ENCODE results near the gene GABRB2. TPM values are rescaled to one million over a fixed set of nuclear protein-coding genes. Genes with fewer than 3 reads are reported as not detected.

The GABRB2 gene
- total RNA-seq, 1 donor from 2014 or later, result 0.20 TPM

DNA sequence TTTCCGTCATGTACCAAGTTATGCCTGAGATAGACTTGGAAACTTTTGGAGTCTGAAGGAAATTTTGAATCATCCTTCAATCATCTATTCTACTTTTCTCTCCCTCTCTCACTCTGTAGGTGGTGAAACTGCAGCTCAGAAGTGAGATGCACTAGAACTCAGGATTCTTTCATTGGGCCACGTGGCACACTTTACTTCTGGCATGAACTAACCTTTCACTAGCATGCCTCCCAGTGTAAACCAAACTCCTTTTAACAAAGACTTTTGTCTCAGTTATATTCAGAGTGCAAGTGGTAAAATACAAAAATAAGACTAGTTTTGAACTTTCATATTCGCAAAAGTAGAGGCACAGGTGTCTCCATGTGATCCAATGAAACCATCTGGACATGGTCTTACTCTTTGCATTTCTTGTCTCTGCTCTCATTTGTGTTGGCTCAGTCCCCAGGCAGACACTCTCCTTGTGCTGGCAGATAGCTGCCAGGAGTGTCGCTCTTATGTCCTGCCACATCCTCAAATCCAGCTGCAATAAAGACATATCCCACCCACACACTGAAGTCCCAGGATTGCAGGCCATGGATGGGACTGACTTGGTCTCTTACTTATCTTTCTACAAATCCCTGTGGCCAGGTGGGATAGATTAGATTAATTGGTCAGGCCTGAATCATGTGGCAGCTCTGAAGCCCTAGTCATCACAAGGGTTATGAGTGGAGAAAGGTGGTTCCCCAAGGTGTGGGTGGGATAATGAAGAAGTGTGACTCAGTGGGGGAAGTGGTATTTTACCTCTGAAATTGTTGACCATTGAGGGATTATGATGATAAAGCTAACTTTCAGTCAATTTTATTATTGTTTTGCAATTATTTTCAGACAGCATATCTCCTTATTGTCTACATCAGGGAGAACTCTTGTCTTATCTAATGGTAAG, 267.5 kb downstream of the GABRB2 start:
- H3K27me3 ChIP-seq (ENCODE audit: insufficient read depth, low read length), result no peaks in the 10 kb centered on the region
- TF ChIP-seq EZH2 (IDR thresholded peaks at IDR 0.05; ENCODE audit: insufficient read depth, low read length), result no peak
- TF ChIP-seq, protein P1, sequence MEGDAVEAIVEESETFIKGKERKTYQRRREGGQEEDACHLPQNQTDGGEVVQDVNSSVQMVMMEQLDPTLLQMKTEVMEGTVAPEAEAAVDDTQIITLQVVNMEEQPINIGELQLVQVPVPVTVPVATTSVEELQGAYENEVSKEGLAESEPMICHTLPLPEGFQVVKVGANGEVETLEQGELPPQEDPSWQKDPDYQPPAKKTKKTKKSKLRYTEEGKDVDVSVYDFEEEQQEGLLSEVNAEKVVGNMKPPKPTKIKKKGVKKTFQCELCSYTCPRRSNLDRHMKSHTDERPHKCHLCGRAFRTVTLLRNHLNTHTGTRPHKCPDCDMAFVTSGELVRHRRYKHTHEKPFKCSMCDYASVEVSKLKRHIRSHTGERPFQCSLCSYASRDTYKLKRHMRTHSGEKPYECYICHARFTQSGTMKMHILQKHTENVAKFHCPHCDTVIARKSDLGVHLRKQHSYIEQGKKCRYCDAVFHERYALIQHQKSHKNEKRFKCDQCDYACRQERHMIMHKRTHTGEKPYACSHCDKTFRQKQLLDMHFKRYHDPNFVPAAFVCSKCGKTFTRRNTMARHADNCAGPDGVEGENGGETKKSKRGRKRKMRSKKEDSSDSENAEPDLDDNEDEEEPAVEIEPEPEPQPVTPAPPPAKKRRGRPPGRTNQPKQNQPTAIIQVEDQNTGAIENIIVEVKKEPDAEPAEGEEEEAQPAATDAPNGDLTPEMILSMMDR (IDR thresholded peaks at IDR 0.05; ENCODE audit: insufficient read depth, low read depth, low read length), result no peak
- H3K79me2 ChIP-seq (ENCODE audit: insufficient read depth, low read length), result no peaks in the 10 kb centered on the region
- H3K36me3 ChIP-seq (ENCODE audit: insufficient read depth, low read length), result no peaks in the 10 kb centered on the region
- H2AFZ ChIP-seq (ENCODE audit: low read depth, low read length), result no peak overlapping the region
- no peaks in the 10 kb centered on the region for H3K4me1 ChIP-seq (ENCODE audit: insufficient read depth, low read length)
- no peak overlapping the region for H3K9ac ChIP-seq (ENCODE audit: low read length)
- Mint-ChIP-seq H3K9me3 (ENCODE audit: unreplicated experiment) (no peaks in the 10 kb centered on the region), H3K4me1 (ENCODE audit: low read depth, unreplicated experiment) (no peaks in the 10 kb centered on the region), H3K4me3 (ENCODE audit: unreplicated experiment) (no peak overlapping the region), H3K27ac (ENCODE audit: unreplicated experiment) (no peak overlapping the region), H3K27me3 (ENCODE audit: low read depth, unreplicated experiment) (peaks cover 3% of the 10 kb centered on the region), H3K36me3 (ENCODE audit: low read depth, unreplicated experiment) (no peaks in the 10 kb centered on the region)
- DNase-seq (ENCODE audit: low read depth), result no peak
- H3K27ac ChIP-seq (ENCODE audit: low read depth, low read length), result no peak overlapping the region
- no peak for FAIRE-seq
- H4K20me1 ChIP-seq (ENCODE audit: insufficient read depth, low read length), result no peaks in the 10 kb centered on the region
- no peaks in the 10 kb centered on the region for H3K9me3 ChIP-seq (ENCODE audit: insufficient read depth, low read depth, low read length)
- H3K4me2 ChIP-seq (ENCODE audit: low read length), result no peak overlapping the region
- no peak overlapping the region for H3K4me3 ChIP-seq (ENCODE audit: insufficient read depth, low read depth, low read length)

DNA sequence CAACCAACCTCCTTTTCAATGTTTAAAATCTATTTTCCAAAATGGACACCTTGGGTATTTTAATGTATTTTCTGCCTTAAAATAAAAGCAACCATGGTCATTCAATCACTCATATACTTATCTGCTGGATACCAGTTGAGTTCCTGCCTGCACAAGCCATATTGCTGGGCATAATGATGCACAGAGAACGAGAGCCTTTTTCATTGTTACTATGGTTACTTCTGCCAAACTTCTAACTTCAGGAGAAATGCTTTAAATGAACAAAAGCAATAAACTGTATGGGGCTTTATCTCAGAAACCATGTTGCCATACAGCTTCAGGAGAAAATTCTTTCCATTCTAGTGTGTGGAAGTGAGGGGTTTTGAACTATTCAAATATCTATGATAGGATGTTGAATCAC, 269.5 kb downstream of the GABRB2 start:
- no peak for FAIRE-seq
- Histone ChIP-seq H3K4me1 (ENCODE audit: insufficient read depth, low read length) (no peaks in the 10 kb centered on the region), H2AFZ (ENCODE audit: low read depth, low read length) (no peak overlapping the region), H3K9ac (ENCODE audit: low read length) (no peak overlapping the region), H3K9me3 (ENCODE audit: insufficient read depth, low read depth, low read length) (peaks cover 3% of the 10 kb centered on the region), H3K4me2 (ENCODE audit: low read length) (no peak overlapping the region), H3K27me3 (ENCODE audit: insufficient read depth, low read length) (no peaks in the 10 kb centered on the region), H3K36me3 (ENCODE audit: insufficient read depth, low read length) (no peaks in the 10 kb centered on the region), H3K4me3 (ENCODE audit: insufficient read depth, low read depth, low read length) (no peak overlapping the region), H3K27ac (ENCODE audit: low read depth, low read length) (no peak overlapping the region), H4K20me1 (ENCODE audit: insufficient read depth, low read length) (no peaks in the 10 kb centered on the region), H3K79me2 (ENCODE audit: insufficient read depth, low read length) (no peaks in the 10 kb centered on the region)
- H3K27ac Mint-ChIP-seq (ENCODE audit: unreplicated experiment), result no peak overlapping the region
- H3K4me1 Mint-ChIP-seq (ENCODE audit: low read depth, unreplicated experiment), result no peaks in the 10 kb centered on the region
- H3K27me3 Mint-ChIP-seq (ENCODE audit: low read depth, unreplicated experiment), result peaks cover 3% of the 10 kb centered on the region
- no peak for DNase-seq (ENCODE audit: low read depth)
- TF ChIP-seq EZH2 (IDR thresholded peaks at IDR 0.05; ENCODE audit: insufficient read depth, low read length), result no peak
- TF ChIP-seq, protein P1 (IDR thresholded peaks at IDR 0.05; ENCODE audit: insufficient read depth, low read depth, low read length), result no peak
- H3K4me3 Mint-ChIP-seq (ENCODE audit: unreplicated experiment), result no peak overlapping the region
- no peaks in the 10 kb centered on the region for H3K9me3 Mint-ChIP-seq (ENCODE audit: unreplicated experiment)
- H3K36me3 Mint-ChIP-seq (ENCODE audit: low read depth, unreplicated experiment), result no peaks in the 10 kb centered on the region

DNA sequence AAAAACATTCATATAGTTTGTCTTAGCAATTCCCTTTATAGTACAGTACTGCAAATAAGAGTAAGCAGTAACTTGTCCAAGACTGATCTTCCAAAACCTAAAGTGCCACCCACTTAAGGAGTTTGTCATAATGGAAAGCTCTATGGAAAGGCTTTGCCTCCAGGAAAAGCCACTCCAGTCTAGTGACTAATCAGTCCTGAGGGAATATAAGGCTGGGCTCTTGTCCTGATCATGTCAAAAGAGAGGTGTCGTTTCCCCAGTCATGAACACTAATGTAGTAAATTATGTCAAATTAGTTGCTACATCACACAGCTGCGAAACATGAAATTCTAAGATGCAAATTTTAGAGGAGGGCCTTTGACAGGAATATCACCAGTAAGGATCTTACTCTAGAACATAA, 271.6 kb downstream of the GABRB2 start:
- Histone ChIP-seq H3K9me3 (ENCODE audit: insufficient read depth, low read depth, low read length) (peaks cover 3% of the 10 kb centered on the region), H3K36me3 (ENCODE audit: insufficient read depth, low read length) (no peaks in the 10 kb centered on the region), H2AFZ (ENCODE audit: low read depth, low read length) (no peak overlapping the region), H3K27ac (ENCODE audit: low read depth, low read length) (no peak overlapping the region), H3K27me3 (ENCODE audit: insufficient read depth, low read length) (no peaks in the 10 kb centered on the region), H3K4me3 (ENCODE audit: insufficient read depth, low read depth, low read length) (no peak overlapping the region), H4K20me1 (ENCODE audit: insufficient read depth, low read length) (no peaks in the 10 kb centered on the region), H3K4me1 (ENCODE audit: insufficient read depth, low read length) (no peaks in the 10 kb centered on the region), H3K4me2 (ENCODE audit: low read length) (no peak overlapping the region), H3K9ac (ENCODE audit: low read length) (no peak overlapping the region), H3K79me2 (ENCODE audit: insufficient read depth, low read length) (no peaks in the 10 kb centered on the region)
- Mint-ChIP-seq H3K27ac (ENCODE audit: unreplicated experiment) (no peak overlapping the region), H3K36me3 (ENCODE audit: low read depth, unreplicated experiment) (no peaks in the 10 kb centered on the region), H3K4me3 (ENCODE audit: unreplicated experiment) (no peak overlapping the region), H3K27me3 (ENCODE audit: low read depth, unreplicated experiment) (no peaks in the 10 kb centered on the region), H3K9me3 (ENCODE audit: unreplicated experiment) (no peaks in the 10 kb centered on the region), H3K4me1 (ENCODE audit: low read depth, unreplicated experiment) (no peaks in the 10 kb centered on the region)
- TF ChIP-seq, protein P1 (IDR thresholded peaks at IDR 0.05; ENCODE audit: insufficient read depth, low read depth, low read length), result no peak
- TF ChIP-seq EZH2 (IDR thresholded peaks at IDR 0.05; ENCODE audit: insufficient read depth, low read length), result no peak
- FAIRE-seq, result no peak
- DNase-seq (ENCODE audit: low read depth), result no peak

Data from astrocyte (in vitro differentiated cells and primary cell).